ENCODE measurements around the gene NFKBIE. TPM values are rescaled to one million over a fixed set of nuclear protein-coding genes. Genes with fewer than 3 reads are reported as not detected.

Gene NFKBIE
- total and polyA plus RNA-seq, 9 of the 15 experiments (the other 6 are each of a cell fraction or from before 2014, with no cell fraction given), result 2.1 to 16.4 (median 11.7) TPM

GRCh38 chr6:44291841-44292240, 26.5 kb upstream of the NFKBIE start (continued):
- TF ChIP-seq BCLAF1 (IDR thresholded peaks at IDR 0.05; ENCODE audit: borderline replicate concordance in 1 of 2, control insufficient read depth in 1 of 2, low read depth in 2 of 2, low read length in 1 of 2) (no peak), ZNF146 (CRISPR knock-in tag; IDR thresholded peaks at IDR 0.05; ENCODE audit: unreplicated experiment) (no peak), SPI1 (IDR thresholded peaks at IDR 0.05; ENCODE audit: borderline replicate concordance, low read depth, low read length) (no peak), ESRRA (IDR thresholded peaks at IDR 0.05; ENCODE audit: borderline replicate concordance, low read depth) (no peak), ARID1B (IDR thresholded peaks at IDR 0.05) (no peak), GABPB2 (CRISPR knock-in tag; conservative IDR thresholded peaks at IDR 0.05) (no peak), CAMTA2 (CRISPR knock-in tag; conservative IDR thresholded peaks at IDR 0.05) (no peak), NR3C1 (CRISPR knock-in tag; IDR thresholded peaks at IDR 0.05) (no peak), POLR3A (IDR thresholded peaks at IDR 0.05; ENCODE audit: borderline replicate concordance, extremely low read depth, insufficient read depth, insufficient read length) (no peak), NFYB (IDR thresholded peaks at IDR 0.05; ENCODE audit: extremely low read depth, insufficient read length) (no peak), ETS1 (conservative IDR thresholded peaks at IDR 0.05; ENCODE audit: control insufficient read depth, low read depth, low read length) (no peak), ZBTB26 (CRISPR knock-in tag; IDR thresholded peaks at IDR 0.05) (no peak), SIN3B (IDR thresholded peaks at IDR 0.05; ENCODE audit: low read depth) (no peak), SRSF1 (IDR thresholded peaks at IDR 0.05; ENCODE audit: low read depth, low read length) (no peak), SP2 (IDR thresholded peaks at IDR 0.05; ENCODE audit: extremely low read depth, low read depth, low read length, poor library complexity, severe bottlenecking) (no peak)
